HEK293 (cell line): ENCODE measurements around the gene APLP1.

Experiments
- CTCF ChIA-PET: fragments of 350-600 bp; formaldehyde crosslinking; extraction: SDS; loops from one replicate; lab custom pipeline; 2021; ENCODE audit warnings: antibody characterized with exemption; lab: Yijun Ruan, JAX
- POLR2A ChIA-PET: fragments of 300-600 bp; formaldehyde crosslinking; extraction: SDS; loops from one replicate; lab custom pipeline; 2020; ENCODE audit warnings: antibody characterized with exemption, inconsistent platforms; lab: Yijun Ruan, JAX
- H3K27ac ChIP-seq: fragments of 200-500 bp; sonication (Bioruptor generic); 2 replicates; pipeline ENCODE4 v1.5.1; 2014; ENCODE audit warnings: low read depth, low read length, control low read depth, inconsistent platforms; ENCODE audit errors: extremely low read depth
- H3K36me3 ChIP-seq, 2 experiments: fragments of 200-500 bp in 1 of 2; sonication (Bioruptor generic) in 1 of 2; 1 replicate in 1 of 2; 2 replicates in 1 of 2; pipeline ENCODE4 v1.5.1; 2014 to 2017; ENCODE audit warnings: inconsistent platforms in 2 of 2, low read length in 2 of 2; ENCODE audit not compliant: control insufficient read depth in 2 of 2, insufficient read depth in 1 of 2
- H3K4me1 ChIP-seq: fragments of 200-500 bp; sonication (Bioruptor generic); 2 replicates; pipeline ENCODE4 v1.5.1; 2014; ENCODE audit warnings: mild to moderate bottlenecking, low read length, inconsistent platforms; ENCODE audit not compliant: control insufficient read depth, insufficient read depth
- H3K4me3 ChIP-seq: 2 replicates; pipeline ENCODE4 v1.5.1; 2011; ENCODE audit warnings: low read depth, mild to moderate bottlenecking, control low read depth, low read length, moderate library complexity
- H3K9me3 ChIP-seq: fragments of 200-500 bp; sonication (Bioruptor generic); 2 replicates; pipeline ENCODE4 v1.5.1; 2014; ENCODE audit warnings: low read depth, low read length, inconsistent platforms; ENCODE audit not compliant: control insufficient read depth, insufficient read depth
- HIC1 ChIP-seq: fragments of 450-650 bp; formaldehyde crosslinking; IDR thresholded peaks from 2 replicates; pipeline ENCODE4 v1.5.1; 2016; ENCODE audit warnings: missing biosample characterization, missing genetic modification characterization
- PBX3 ChIP-seq: sonication (generic); formaldehyde crosslinking; IDR thresholded peaks from 2 replicates; pipeline ENCODE4 v1.8.1; 2022; ENCODE audit warnings: mild to moderate bottlenecking, moderate library complexity, missing genetic modification reagents
- SCRT1 ChIP-seq: fragments of 450-650 bp; formaldehyde crosslinking; IDR thresholded peaks from 2 replicates; pipeline ENCODE4 v1.5.1; 2016; ENCODE audit warnings: missing biosample characterization, missing genetic modification characterization, borderline replicate concordance
- ZEB2 ChIP-seq: fragments of 450-650 bp; formaldehyde crosslinking; IDR thresholded peaks from 2 replicates; pipeline ENCODE4 v1.5.1; 2016; ENCODE audit warnings: missing biosample characterization, missing genetic modification characterization
- ZFHX2 ChIP-seq: fragments of 450-650 bp; formaldehyde crosslinking; conservative IDR thresholded peaks from 2 replicates; pipeline ENCODE4 v1.5.1; 2016; ENCODE audit warnings: missing biosample characterization, missing genetic modification characterization
- ZNF10 ChIP-seq: fragments of 450-650 bp; formaldehyde crosslinking; IDR thresholded peaks from 2 replicates; pipeline ENCODE4 v1.5.1; 2017; ENCODE audit warnings: missing biosample characterization, missing genetic modification characterization
- ZNF112 ChIP-seq: fragments of 450-650 bp; formaldehyde crosslinking; IDR thresholded peaks from 2 replicates; pipeline ENCODE4 v1.5.0; 2017; ENCODE audit warnings: missing biosample characterization, missing genetic modification characterization
- ZNF121 ChIP-seq: fragments of 450-650 bp; formaldehyde crosslinking; IDR thresholded peaks from 2 replicates; pipeline ENCODE4 v1.5.1; 2016; ENCODE audit warnings: missing biosample characterization, missing genetic modification characterization
- ZNF133 ChIP-seq: fragments of 450-650 bp; formaldehyde crosslinking; IDR thresholded peaks from 2 replicates; pipeline ENCODE4 v1.5.1; 2016; ENCODE audit warnings: missing biosample characterization, missing genetic modification characterization
- ZNF138 ChIP-seq: fragments of 450-650 bp; formaldehyde crosslinking; IDR thresholded peaks from 2 replicates; pipeline ENCODE4 v1.5.1; 2016; ENCODE audit warnings: missing biosample characterization, missing genetic modification characterization, borderline replicate concordance
- ZNF146 ChIP-seq: fragments of 450-650 bp; formaldehyde crosslinking; IDR thresholded peaks from 2 replicates; pipeline ENCODE4 v1.5.1; 2016; ENCODE audit warnings: missing biosample characterization, missing genetic modification characterization
- ZNF214 ChIP-seq: fragments of 450-650 bp; formaldehyde crosslinking; IDR thresholded peaks from 2 replicates; pipeline ENCODE4 v1.5.1; 2017; ENCODE audit warnings: missing biosample characterization, mild to moderate bottlenecking, missing genetic modification characterization, borderline replicate concordance
- ZNF221 ChIP-seq: fragments of 450-650 bp; formaldehyde crosslinking; IDR thresholded peaks from 2 replicates; pipeline ENCODE4 v1.5.1; 2017; ENCODE audit warnings: missing biosample characterization, missing genetic modification characterization, borderline replicate concordance
- ZNF274 ChIP-seq, 2 experiments: fragments of 200-500 bp in 1 of 2; fragments of 450-650 bp in 1 of 2; sonication (Bioruptor generic) in 1 of 2; formaldehyde crosslinking in 1 of 2; IDR thresholded peaks; 2 replicates each; pipeline versions ENCODE4 v1.5.1 to v1.6.1; 2014 to 2016; ENCODE audit warnings: borderline replicate concordance in 1 of 2, inconsistent platforms in 1 of 2, low read length in 1 of 2, missing biosample characterization in 1 of 2, missing genetic modification characterization in 1 of 2
- ZNF280D ChIP-seq: fragments of 450-650 bp; formaldehyde crosslinking; IDR thresholded peaks from 2 replicates; pipeline ENCODE4 v1.5.1; 2016; ENCODE audit warnings: missing biosample characterization, missing genetic modification characterization
- ZNF335 ChIP-seq: fragments of 450-650 bp; formaldehyde crosslinking; conservative IDR thresholded peaks from 2 replicates; pipeline ENCODE4 v1.5.1; 2016; ENCODE audit warnings: missing biosample characterization, missing genetic modification characterization
- ZNF366 ChIP-seq: fragments of 450-650 bp; formaldehyde crosslinking; conservative IDR thresholded peaks from 2 replicates; pipeline ENCODE4 v1.5.1; 2016; ENCODE audit warnings: missing biosample characterization, missing genetic modification characterization
- ZNF394 ChIP-seq: fragments of 450-650 bp; formaldehyde crosslinking; IDR thresholded peaks from 2 replicates; pipeline ENCODE4 v1.5.1; 2016; ENCODE audit warnings: missing biosample characterization, missing genetic modification characterization, mild to moderate bottlenecking, moderate library complexity, borderline replicate concordance
- ZNF513 ChIP-seq: fragments of 450-650 bp; IDR thresholded peaks from 2 replicates; pipeline ENCODE4 v1.5.1; 2018; ENCODE audit warnings: missing biosample characterization, missing genetic modification characterization
- ZNF529 ChIP-seq: fragments of 450-650 bp; formaldehyde crosslinking; IDR thresholded peaks from 2 replicates; pipeline ENCODE4 v1.5.1; 2017; ENCODE audit warnings: missing genetic modification characterization, missing biosample characterization; ENCODE audit not compliant: insufficient replicate concordance
- ZNF624 ChIP-seq: fragments of 450-650 bp; formaldehyde crosslinking; IDR thresholded peaks from 2 replicates; pipeline ENCODE4 v1.5.1; 2017; ENCODE audit warnings: missing biosample characterization, missing genetic modification characterization
- ZNF658 ChIP-seq: fragments of 450-650 bp; formaldehyde crosslinking; IDR thresholded peaks from 2 replicates; pipeline ENCODE4; 2016; ENCODE audit warnings: missing biosample characterization, missing genetic modification characterization
- ZNF792 ChIP-seq: fragments of 450-650 bp; formaldehyde crosslinking; IDR thresholded peaks from 2 replicates; pipeline ENCODE4 v1.5.1; 2016; ENCODE audit warnings: missing biosample characterization, missing genetic modification characterization

Gene APLP1

GRCh38 chr19:35904311-35905068 lies 36.1 kb downstream of the APLP1 start:
- Histone ChIP-seq H3K4me3 (no peak overlapping the region), H3K27ac (no peak overlapping the region), H3K9me3 (no peaks in the 10 kb centered on the region), H3K4me1 (peaks cover 9% of the 10 kb centered on the region; the same call in 1 of the 2 replicates), H3K36me3 (no peaks in the 10 kb centered on the region; a peak in 1 of 3 replicates)
- ChIA-PET CTCF (interaction anchor here (1.0 to 2.1 kb wide), 3 partner anchors 27 to 42 kb away, joined by 3 to 8 read pairs (median 5); no protein-coding TSS in a partner anchor), POLR2A (interaction anchor here (1.0 to 1.3 kb wide), 3 partner anchors 20 to 156 kb away, joined by 4 to 6 read pairs (median 5); partner anchors contain the start of gene LIN37)
- TF ChIP-seq ZNF221 (tag by site-specific recombination): no peak
- peak; percentile 84; the same call in 1 of the 2 replicates for TF ChIP-seq ZNF280D (tag by site-specific recombination)
- TF ChIP-seq SCRT1 (tag by site-specific recombination): no peak
- TF ChIP-seq PBX3 (CRISPR knock-in tag): no peak
- no peak for TF ChIP-seq ZNF624 (tag by site-specific recombination)
- TF ChIP-seq ZNF513 (tag by site-specific recombination): no peak
- TF ChIP-seq ZNF792 (tag by site-specific recombination): no peak
- 0 out of 2 replicates have a peak, but pooled peaks have one; percentile 7 for TF ChIP-seq ZNF121 (tag by site-specific recombination)
- no peak for TF ChIP-seq ZNF529 (tag by site-specific recombination)
- no peak for TF ChIP-seq ZNF133 (tag by site-specific recombination)
- no peak for TF ChIP-seq ZFHX2 (tag by site-specific recombination)
- 0 out of 2 replicates have a peak, but pooled peaks have one; percentile 40 for TF ChIP-seq ZNF10 (tag by site-specific recombination)
- no peak for TF ChIP-seq ZNF146

- no peak overlapping the region for H3K4me3 ChIP-seq
- no peaks in the 10 kb centered on the region for H3K9me3 ChIP-seq
- no peak overlapping the region for H3K27ac ChIP-seq
- H3K4me1 ChIP-seq: peaks cover 9% of the 10 kb centered on the region; the same call in 1 of the 2 replicates
- POLR2A ChIA-PET: interaction anchor here (0.7 to 1.3 kb wide), 5 partner anchors 11 to 165 kb away, joined by 3 to 6 read pairs (median 4); partner anchors contain the start of gene LIN37
- CTCF ChIA-PET: interaction anchor here (0.5 to 2.1 kb wide), 6 partner anchors 26 to 295 kb away, joined by 3 to 8 read pairs (median 4); no protein-coding TSS in a partner anchor
- H3K36me3 ChIP-seq: no peaks in the 10 kb centered on the region; a peak in 1 of 3 replicates
- TF ChIP-seq ZNF658 (tag by site-specific recombination): no peak
- 0 out of 2 replicates have a peak, but pooled peaks have one; percentile 49 for TF ChIP-seq ZEB2
- no peak for TF ChIP-seq ZNF138 (tag by site-specific recombination)
- no peak for TF ChIP-seq ZNF112
- TF ChIP-seq ZNF366 (tag by site-specific recombination): 0 out of 2 replicates have a peak, but pooled peaks have one; percentile 33
- TF ChIP-seq ZNF214 (tag by site-specific recombination): no peak
- TF ChIP-seq HIC1 (tag by site-specific recombination): peak; percentile 55; the same call in 1 of the 2 replicates
- peak; percentile 76 for TF ChIP-seq ZNF335 (tag by site-specific recombination)
- peak; percentile 10; the same call in 1 of the 2 replicates for TF ChIP-seq ZNF394 (tag by site-specific recombination)
- no peak for TF ChIP-seq ZNF274 (IDR thresholded peaks at IDR 0.05; ENCODE audit: low read length)
- no peak for TF ChIP-seq ZNF274 (tag by site-specific recombination; IDR thresholded peaks at IDR 0.05; ENCODE audit: borderline replicate concordance)
These were observed 36.9 kb downstream of the APLP1 start for GRCh38 chr19:35905178-35905727.
